ENCODE data around the gene TBCE. TPM values are rescaled to one million over a fixed set of nuclear protein-coding genes. Genes with fewer than 3 reads are reported as not detected.

Gene TBCE
- total and polyA plus RNA-seq, 9 of the 15 experiments (the other 6 are each of a cell fraction or from before 2014, with no cell fraction given), result 52.6 to 92.1 (median 82.1) TPM

- Histone ChIP-seq H3K4me1 (replicated peaks in 1 of 2; ENCODE audit: control insufficient read depth in 2 of 2, insufficient read depth in 2 of 2, low read length in 2 of 2) (no peaks in the 10 kb centered on the region), H3K27me3 (ENCODE audit: control insufficient read depth in 2 of 2, insufficient read depth in 2 of 2, low read length in 2 of 2) (no peaks in the 10 kb centered on the region), H3K9me1 (ENCODE audit: control insufficient read depth, insufficient read depth, low read length) (no peaks in the 10 kb centered on the region), H4K20me1 (replicated peaks; ENCODE audit: control insufficient read depth, insufficient read depth, low read length) (no peaks in the 10 kb centered on the region), H3K79me2 (ENCODE audit: control insufficient read depth, insufficient read depth, low read length) (no peaks in the 10 kb centered on the region), H3K4me3 (no peak overlapping the region), H2AFZ (ENCODE audit: low read depth, low read length) (no peak overlapping the region), H3K36me3 (ENCODE audit: control insufficient read depth, insufficient read depth, low read length) (peaks cover 59% of the 10 kb centered on the region), H3K9ac (ENCODE audit: insufficient read depth in 1 of 2, low read depth in 2 of 2, low read length in 2 of 2) (no peak overlapping the region), H3K9me3 (replicated peaks; ENCODE audit: control insufficient read depth, insufficient read depth, low read depth, low read length) (no peaks in the 10 kb centered on the region), H3K27ac (ENCODE audit: extremely low read depth, low read depth, low read length) (no peak overlapping the region), H3K4me2 (ENCODE audit: insufficient read depth, low read length) (no peak overlapping the region)
- intact Hi-C loops (cut with micrococcal nuclease), result no loop called here
- POLR2A ChIA-PET, result no interaction called here
- DNase-seq (ENCODE audit: extremely low read depth in 1 of 4, low spot score in 3 of 4) (no peak), FAIRE-seq (no peak), ATAC-seq (no peak)
- no TSS peak for BruUV-seq (replicated peaks)
- in situ Hi-C loops (cut with MboI), result no loop called here
- CTCF ChIA-PET (ENCODE audit: low intra/inter-chr PET ratio), result no interaction called here
- WGBS (ENCODE audit: insufficient coverage, low coverage, missing lambda C conversion rate), result 29% methylated on average over 1 of the region's 1 CpG
- TF ChIP-seq AFF4 (CRISPR knock-in tag; IDR thresholded peaks at IDR 0.05), result no peak
- no peak for TF ChIP-seq CCAR2 (IDR thresholded peaks at IDR 0.05; ENCODE audit: low read depth, low read length)
- TF ChIP-seq ZBTB5 (IDR thresholded peaks at IDR 0.05), result no peak
- no peak for TF ChIP-seq SRSF3 (IDR thresholded peaks at IDR 0.05; ENCODE audit: insufficient read depth, low read length)
- TF ChIP-seq ZBED1 (IDR thresholded peaks at IDR 0.05), result no peak
- TF ChIP-seq CBFA2T3 (IDR thresholded peaks at IDR 0.05), result no peak
- no peak for TF ChIP-seq RFX1 (IDR thresholded peaks at IDR 0.05)
- no peak for TF ChIP-seq ZBTB8A (IDR thresholded peaks at IDR 0.05; ENCODE audit: partially characterized antibody)
Observed at GRCh38 chr1:235473806-235474205, 106.6 kb downstream of the TBCE start.
